SH-SY5Y (cell line): ENCODE measurements around the gene AFAP1L2.

Source experiments
- GATA2 ChIP-seq: IDR thresholded peaks from 2 replicates; pipeline ENCODE4 v1.6.1; 2011; ENCODE audit warnings: mild to moderate bottlenecking, low read depth, low read length
- GATA3 ChIP-seq: IDR thresholded peaks from 2 replicates; pipeline ENCODE4 v1.6.1; 2011; ENCODE audit warnings: low read depth, mild to moderate bottlenecking, low read length, moderate library complexity

- TF ChIP-seq GATA3 (no peak), GATA2 (no peak)
Measured at GRCh38 chr10:114278140-114278883, 126.0 kb downstream of the AFAP1L2 start.
